ENCODE results near the gene PIK3R4.

GRCh38 chr3:130725746-130726145, 20.9 kb downstream of the PIK3R4 start:
- TF ChIP-seq, protein P1, sequence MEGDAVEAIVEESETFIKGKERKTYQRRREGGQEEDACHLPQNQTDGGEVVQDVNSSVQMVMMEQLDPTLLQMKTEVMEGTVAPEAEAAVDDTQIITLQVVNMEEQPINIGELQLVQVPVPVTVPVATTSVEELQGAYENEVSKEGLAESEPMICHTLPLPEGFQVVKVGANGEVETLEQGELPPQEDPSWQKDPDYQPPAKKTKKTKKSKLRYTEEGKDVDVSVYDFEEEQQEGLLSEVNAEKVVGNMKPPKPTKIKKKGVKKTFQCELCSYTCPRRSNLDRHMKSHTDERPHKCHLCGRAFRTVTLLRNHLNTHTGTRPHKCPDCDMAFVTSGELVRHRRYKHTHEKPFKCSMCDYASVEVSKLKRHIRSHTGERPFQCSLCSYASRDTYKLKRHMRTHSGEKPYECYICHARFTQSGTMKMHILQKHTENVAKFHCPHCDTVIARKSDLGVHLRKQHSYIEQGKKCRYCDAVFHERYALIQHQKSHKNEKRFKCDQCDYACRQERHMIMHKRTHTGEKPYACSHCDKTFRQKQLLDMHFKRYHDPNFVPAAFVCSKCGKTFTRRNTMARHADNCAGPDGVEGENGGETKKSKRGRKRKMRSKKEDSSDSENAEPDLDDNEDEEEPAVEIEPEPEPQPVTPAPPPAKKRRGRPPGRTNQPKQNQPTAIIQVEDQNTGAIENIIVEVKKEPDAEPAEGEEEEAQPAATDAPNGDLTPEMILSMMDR (IDR thresholded peaks at IDR 0.05), result no peak
- TF ChIP-seq POLR2A (IDR thresholded peaks at IDR 0.05), result no peak

Measured in Peyer's patch (tissue), 4 donors.